Fibroblast of upper back skin (primary cell): Measurements from ENCODE around the gene JAML.

Experiments
- DNase-seq: peaks from one replicate; pipeline ENCODE4 v3.0.0-alpha.2; 2013

The JAML gene

GRCh38 chr11:118239509-118240205 lies 14.8 kb upstream of the JAML start:
- no peak for DNase-seq

- DNase-seq = no peak
Measured at GRCh38 chr11:118238929-118239328, 14.1 kb upstream of the JAML start.

GRCh38 chr11:118238421-118238820 lies 13.6 kb upstream of the JAML start:
- DNase-seq = no peak

DNA sequence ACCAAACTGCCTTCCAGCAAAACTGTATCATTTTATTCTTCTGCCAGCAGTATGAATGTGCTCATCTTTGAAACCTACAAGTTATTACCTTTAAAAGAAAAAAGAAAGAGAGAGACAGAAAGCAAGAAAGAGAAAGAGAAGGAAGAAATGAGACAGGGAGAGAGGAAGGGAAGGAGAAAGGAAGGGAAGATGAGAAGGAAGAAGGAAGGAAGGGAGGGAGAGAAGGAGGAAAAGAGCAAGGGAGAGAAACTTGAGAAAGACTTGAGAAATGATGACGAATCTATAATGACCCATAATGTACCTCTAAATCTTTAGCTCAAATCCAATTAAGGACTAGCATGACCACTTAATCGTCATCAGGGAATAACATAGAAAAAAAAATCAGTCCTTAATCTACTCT lies 11.4 kb upstream of the JAML start:
- no peak for DNase-seq

- no peak for DNase-seq
Measured at GRCh38 chr11:118234833-118235232, 10.0 kb upstream of the JAML start.

DNA sequence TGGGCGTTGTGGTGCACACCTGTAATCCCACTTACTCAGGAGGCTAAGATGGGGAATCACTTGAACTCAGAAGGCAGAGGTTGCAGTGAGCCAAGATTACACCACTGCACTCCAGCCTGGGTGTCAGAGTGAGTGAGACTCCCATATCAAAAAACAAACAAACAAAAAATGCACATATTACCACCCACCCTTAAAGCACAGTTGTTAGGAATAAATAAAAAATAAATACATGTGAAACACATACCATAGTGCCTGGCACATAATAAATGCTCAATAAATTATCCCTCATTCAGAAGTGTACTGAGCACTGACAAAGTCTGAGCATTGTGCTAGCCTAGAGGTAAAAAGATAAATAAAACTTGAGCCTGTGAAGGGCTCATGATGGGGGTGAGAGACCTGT lies 9.0 kb upstream of the JAML start:
- DNase-seq = no peak

DNA sequence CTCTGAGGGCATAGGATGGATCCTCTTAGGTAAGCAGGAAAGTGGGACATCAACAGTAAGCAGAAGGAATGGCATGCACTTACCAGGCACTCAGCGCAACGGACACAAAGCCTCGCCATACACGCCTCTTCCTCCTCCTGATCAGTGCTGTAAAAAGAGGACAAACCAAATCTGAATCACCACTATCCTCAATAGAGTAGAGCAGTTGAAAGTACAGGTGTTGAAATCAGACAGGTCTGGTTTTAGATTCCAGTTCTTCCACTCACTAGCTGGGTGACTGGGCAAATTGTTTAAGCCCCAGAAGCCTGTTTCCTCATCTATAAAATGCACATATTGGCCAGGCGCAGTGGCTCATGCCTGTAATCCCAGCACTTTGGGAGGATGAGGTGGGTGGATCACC lies 8.6 kb upstream of the JAML start:
- no peak for DNase-seq

GRCh38 chr11:118232659-118233058 lies 7.8 kb upstream of the JAML start:
- DNase-seq = no peak

DNA sequence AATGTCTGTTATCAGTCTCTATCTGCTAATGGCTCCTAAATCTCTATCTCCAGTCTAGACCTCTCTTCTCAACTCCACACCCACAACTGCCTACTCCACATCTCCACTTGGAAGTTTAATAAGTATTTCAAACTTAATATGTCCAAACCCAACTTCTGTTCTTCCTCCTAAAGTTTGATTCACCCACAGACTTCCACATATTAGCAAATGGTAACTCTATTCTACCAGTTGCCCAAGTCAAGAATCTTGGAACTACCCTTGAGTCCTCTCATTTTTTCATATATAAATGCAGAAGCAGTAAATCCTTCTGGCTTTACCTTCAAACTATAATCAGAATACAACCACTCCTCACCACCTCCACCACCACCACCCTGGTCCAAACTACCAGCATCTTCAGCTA lies 6.7 kb upstream of the JAML start:
- DNase-seq = no peak

- DNase-seq = no peak
Measured at GRCh38 chr11:118230088-118230487, 5.3 kb upstream of the JAML start.

DNA sequence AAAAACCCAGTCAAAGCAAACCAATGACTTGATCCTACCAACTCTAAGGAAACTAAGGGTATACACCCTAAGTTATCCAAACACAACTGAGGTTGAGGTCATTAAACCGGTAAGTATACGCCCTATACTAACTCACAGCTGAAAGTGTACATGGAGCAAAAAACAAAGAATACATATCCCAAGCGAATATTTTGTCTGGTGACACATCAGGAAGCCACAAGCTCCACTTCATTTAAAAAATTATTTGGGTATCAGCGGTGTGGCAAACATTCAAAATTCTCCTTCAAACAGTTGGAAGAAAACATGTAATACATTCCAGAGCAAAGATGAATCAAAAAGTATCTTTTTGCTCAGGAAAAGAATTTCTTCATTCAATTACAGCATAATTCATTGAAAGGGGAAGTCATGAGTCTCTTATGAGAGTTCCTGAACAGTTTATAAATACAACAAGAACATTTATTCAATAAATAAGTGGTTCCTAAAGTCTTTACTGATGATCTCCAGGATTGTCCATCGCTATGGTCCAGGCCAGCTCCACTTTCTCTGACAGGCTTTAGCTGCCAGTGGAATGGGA lies 4.5 kb upstream of the JAML start:
- peak; percentile 39 for DNase-seq

- no peak for DNase-seq
Measured at GRCh38 chr11:118227865-118228785, 3.3 kb upstream of the JAML start.

DNA sequence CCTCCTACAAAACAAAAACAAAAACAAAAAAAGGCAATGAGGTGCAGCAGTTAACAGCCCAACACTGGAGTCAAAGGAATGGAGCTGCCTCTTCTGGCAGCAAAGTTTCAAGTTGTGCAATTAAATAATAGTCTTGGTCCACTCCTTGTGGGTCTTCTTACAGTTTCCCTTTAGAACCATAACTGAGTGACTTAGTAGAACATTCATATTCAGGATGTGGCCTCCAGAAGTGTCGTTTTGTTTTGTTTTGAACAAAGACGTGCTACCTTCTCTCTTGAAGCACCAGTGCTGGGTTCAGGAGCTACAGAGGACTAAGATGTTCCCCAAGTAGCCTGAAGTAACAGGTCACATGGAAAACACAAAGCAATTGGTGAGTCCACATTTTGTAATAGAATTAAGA lies 2.0 kb upstream of the JAML start:
- no peak for DNase-seq

GRCh38 chr11:118226296-118226695 lies 1.5 kb upstream of the JAML start:
- peak; percentile 34 for DNase-seq

DNA sequence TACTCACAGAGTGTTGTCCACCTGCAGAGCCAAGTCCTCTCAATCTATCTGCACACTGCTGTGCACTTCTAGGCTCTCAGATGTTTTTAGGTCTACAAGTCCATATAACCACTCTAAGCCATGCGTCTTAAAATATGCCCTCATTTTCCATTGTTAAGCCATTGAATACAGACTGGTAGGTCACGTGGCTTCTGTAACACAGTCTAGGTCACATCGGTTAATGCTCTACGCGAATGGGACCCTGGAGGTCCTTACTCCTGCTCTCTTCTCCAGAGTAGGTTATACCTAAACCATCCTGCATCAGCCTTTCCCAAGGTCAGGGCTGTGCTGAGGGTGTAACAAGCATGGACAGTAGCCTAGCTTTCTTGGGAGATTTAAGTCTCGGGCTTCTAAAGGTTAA lies 819 bp downstream of the JAML start:
- DNase-seq = no peak

DNA sequence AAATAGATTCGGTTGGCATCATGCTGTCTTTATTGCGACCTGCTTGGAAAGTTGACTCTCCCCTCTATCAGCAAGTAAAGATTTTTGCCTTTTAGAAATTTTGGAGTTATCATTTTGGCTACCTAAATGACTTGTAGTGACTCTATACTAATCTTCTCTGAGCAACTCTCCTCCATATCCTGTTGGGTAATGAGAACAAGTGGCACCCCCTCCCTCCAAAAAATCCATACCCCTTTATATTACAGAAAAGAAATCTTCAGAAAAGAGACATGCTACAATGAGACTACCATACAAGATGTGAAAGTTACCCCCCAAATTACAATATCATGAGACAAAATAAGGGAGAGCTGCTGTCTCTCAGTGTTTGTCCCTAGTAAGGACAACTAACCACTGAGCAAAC lies 1.2 kb downstream of the JAML start:
- DNase-seq = no peak

GRCh38 chr11:118222437-118222836 lies 2.4 kb downstream of the JAML start:
- DNase-seq = no peak

GRCh38 chr11:118221419-118221818 lies 3.4 kb downstream of the JAML start:
- no peak for DNase-seq

- DNase-seq = no peak
Measured at GRCh38 chr11:118219732-118220131, 5.1 kb downstream of the JAML start.

GRCh38 chr11:118219244-118219643 lies 5.6 kb downstream of the JAML start:
- DNase-seq = no peak

DNA sequence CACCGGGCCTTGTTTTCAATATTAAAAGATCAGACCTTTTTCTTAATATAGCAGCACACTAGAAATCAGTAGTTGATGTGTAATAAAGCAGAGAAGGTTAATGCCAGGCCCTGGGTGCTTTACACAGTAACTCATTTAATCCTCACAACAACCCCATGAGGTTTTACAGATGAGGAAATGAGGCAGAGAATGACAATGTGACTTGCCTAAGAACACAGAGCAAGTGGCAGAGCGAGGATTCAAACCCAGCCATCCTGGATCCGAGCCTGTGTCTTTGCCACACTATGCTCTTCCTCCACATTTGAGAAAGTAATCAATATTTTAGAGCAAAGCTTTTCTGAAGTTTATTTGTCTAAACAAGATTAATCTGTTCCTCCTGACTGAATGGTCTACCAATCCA lies 7.2 kb downstream of the JAML start:
- DNase-seq = no peak

DNA sequence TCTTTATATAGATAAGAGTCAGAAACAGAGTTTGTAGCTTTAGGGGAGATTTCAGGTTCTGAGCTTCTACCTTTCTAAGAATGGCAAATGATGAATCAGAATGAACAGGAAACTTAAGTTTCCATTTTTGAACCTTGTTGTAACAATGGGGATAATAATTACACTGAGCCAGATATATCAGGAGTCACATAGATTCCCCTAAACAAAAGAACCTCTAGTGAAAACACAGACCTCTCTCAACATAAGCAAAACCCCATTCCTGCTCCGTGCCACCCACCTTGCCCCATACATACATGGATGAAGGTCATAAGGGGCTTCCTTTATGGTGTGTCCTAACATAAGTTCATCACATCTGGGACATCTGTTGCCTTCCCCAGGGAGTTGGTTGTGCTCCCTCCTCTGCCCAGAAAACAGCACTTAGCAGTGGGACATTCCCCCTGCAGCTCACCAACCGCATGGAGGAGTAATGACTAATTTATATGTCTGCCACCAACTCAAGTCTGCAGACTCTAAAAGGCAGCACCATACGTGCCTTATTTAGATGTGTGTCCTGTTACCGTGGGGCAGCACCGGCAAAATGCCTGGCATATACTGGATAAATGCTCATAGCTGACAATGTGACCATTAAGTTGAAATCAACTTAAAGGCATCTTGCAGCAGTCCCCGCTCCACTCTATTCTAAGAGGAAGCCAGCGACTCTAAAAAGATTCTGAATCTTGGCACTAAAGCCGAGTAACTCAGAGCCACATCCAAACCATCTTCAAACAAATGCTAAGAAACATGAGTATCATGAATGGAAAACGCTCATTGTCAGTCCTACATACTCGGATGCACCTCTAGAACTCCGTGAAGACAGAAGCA lies 8.0 kb downstream of the JAML start:
- no peak for DNase-seq

- DNase-seq = no peak
Measured at GRCh38 chr11:118215765-118216164, 9.0 kb downstream of the JAML start.
